ENCODE data around the gene RASL12.

- TF ChIP-seq, protein P1, sequence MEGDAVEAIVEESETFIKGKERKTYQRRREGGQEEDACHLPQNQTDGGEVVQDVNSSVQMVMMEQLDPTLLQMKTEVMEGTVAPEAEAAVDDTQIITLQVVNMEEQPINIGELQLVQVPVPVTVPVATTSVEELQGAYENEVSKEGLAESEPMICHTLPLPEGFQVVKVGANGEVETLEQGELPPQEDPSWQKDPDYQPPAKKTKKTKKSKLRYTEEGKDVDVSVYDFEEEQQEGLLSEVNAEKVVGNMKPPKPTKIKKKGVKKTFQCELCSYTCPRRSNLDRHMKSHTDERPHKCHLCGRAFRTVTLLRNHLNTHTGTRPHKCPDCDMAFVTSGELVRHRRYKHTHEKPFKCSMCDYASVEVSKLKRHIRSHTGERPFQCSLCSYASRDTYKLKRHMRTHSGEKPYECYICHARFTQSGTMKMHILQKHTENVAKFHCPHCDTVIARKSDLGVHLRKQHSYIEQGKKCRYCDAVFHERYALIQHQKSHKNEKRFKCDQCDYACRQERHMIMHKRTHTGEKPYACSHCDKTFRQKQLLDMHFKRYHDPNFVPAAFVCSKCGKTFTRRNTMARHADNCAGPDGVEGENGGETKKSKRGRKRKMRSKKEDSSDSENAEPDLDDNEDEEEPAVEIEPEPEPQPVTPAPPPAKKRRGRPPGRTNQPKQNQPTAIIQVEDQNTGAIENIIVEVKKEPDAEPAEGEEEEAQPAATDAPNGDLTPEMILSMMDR (IDR thresholded peaks at IDR 0.05), result no peak
- TF ChIP-seq POLR2AphosphoS5 (IDR thresholded peaks at IDR 0.05; ENCODE audit: insufficient read depth in 1 of 2, low read depth in 1 of 2), result peak; percentile 30 to 34
Measured at GRCh38 chr15:65069179-65069578, 1.4 kb upstream of the RASL12 start.
